HG02870 (cell line): ENCODE data around the gene HSPBP1.

Source experiments
- ATAC-seq: cut with Tn5 transposase; IDR thresholded peaks from one replicate; pipeline ENCODE4 v1.9.1; 2021; ENCODE audit warnings: mild to moderate bottlenecking, moderate library complexity; ENCODE audit not compliant: unreplicated experiment

The HSPBP1 gene

DNA sequence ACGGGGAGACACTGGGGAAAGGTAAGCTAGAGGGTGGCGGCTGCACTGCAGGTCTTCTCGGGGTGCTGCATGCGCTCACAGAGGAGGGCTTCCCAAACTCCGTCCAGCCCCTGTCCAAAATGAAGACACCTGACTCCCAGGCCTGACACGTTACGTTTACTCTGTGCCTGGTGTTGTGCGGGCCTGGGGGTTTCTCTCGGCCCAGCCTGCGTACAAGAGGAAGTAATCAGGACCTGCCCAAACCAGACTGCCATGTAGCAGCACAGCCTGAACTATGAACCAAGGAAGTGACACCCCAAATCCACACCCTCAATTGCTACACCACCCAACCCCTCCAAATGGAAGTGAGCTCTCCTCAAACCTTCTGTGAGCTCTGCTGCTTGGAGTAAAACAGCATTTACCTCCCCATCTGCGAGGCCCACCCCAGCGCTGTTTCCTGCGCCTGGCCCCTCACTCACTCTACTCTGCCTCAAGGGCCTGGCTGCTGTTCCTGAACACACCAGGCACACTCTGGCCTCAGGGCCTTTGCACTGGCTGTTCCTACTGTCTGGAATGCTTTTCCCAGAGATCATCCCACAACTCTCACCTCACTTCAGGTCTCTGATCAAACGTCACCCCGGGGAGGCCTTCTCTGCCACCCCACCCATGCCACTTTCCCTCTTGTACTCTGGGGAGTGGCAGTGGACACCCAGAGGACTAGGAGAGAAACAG lies 3.0 kb downstream of the HSPBP1 start:
- ATAC-seq, result no peak

DNA sequence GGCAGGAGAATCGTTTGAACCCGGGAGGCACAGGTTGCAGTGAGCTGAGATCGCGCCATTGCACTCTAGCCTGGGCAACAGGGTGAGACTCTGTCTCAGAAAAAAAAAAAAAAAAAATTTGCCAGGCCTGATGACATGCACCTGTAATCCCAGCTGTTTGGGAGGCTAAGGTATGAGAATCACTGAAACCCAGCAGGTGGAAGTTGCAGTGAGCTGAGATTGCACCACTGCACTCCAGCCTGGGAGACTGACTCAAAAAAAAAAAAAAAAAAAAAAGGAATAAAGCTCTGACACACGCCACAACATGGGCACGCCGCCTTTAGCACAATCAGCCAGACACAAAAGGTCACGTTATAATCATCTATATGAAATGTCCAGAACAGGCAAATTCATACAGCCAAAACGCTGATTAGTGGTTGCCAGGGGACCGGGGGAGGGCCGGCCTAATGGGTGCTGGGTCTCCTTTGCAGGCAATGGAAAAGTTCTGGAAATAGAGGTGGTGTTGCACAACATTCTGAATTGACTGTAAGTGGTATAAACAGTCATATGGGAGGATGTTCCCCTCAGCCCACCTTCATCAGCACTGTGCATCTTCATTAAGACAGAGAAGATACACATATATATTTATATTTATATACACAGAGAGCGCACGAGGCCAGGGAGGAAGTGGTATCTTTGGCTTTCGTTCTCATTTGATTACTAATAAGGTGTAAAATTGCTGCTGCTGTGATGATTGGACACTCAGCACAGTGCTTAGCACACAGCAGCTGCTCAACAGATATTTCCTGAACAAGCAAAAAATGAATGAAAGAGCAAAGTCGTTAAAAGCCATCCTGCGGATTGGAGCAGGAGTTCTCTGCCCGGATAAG lies 3.8 kb downstream of the HSPBP1 start:
- ATAC-seq, result peak; percentile 53

DNA sequence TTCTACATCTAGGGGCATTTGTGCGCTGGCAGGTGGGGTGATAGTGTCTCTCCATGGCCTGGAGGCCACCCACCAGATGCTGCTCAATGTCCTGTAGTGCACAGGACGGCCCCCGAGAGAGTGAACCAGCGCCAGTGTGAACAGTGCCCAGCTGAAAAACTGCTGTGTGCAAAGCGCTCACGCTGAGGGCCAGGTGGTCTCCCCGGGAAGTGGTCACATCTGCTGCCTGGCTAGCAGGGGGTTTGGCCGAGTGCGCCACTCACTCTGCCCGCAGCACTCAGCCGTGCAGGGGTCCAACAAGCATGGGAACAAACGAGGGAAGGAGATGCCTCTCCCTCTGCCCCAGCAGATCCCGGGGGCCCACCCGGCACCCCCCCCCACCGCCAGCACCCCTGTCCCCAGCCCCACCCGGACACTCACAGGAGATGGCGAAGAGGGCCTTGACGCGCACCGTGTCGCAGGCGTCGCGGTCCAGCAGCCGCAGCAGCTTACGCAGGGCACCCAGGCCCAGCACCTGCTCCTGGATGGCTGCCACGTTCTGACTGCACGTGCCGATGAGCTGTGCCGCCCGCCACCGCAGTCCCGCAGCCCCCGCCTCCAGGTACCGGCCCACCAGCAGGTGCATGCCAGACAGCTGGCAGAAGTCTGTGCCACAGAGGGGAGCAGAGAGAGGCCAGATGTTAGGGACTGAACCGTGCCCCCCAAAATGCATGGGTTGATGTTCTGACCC lies 5.8 kb downstream of the HSPBP1 start:
- ATAC-seq, result no peak

DNA sequence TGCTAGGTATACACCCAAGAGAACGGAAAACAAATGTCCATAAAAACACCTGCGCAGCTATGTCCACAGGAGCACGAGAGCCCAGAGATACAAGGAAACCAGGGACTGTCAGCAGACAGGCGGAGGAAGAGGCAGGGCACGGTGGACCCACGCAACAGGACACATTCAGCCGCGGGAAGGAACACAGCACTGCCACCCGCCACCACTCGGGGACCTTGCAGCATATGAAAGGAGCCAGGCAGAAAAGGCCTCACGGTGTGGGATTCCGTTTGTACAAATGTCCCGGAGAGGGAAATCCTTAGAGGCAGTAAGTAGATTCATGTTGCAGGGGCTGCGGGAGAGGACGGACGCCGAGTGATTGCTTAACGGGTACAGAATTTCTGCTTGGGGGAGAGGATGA lies 7.8 kb downstream of the HSPBP1 start:
- no peak for ATAC-seq

DNA sequence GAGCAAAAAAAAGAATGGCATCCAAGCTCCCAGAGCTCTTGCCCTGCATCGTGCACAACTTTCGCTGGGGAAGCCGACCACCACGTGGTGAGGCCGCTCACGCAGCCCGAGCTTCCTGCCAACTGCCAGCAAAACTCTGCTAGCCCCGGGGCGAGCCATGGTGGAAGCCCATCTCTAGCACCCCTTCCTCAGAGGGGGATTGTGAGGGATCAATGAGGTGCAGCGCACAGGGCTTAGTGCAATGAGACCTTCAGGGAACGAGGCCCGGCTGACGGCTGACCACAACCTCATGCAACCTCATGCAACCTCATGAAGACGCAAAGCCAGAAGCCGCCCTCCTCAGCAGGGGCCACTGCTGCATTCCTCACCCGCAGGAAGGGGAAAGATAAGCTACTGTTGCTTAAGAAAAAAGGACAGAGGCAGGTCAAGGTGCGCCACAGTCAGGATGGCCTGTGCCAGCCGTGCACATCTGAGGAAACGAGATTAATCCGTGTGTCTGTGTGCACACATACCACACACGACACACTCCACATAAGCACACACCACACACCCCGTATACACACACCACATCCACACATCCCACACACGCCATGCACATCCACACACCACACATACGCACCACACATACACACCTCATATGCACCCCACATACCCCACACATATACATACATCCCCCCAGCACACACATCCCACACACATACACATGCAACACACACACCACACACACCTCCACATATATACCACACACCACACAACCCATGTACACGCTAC lies 9.6 kb downstream of the HSPBP1 start:
- ATAC-seq, result no peak

DNA sequence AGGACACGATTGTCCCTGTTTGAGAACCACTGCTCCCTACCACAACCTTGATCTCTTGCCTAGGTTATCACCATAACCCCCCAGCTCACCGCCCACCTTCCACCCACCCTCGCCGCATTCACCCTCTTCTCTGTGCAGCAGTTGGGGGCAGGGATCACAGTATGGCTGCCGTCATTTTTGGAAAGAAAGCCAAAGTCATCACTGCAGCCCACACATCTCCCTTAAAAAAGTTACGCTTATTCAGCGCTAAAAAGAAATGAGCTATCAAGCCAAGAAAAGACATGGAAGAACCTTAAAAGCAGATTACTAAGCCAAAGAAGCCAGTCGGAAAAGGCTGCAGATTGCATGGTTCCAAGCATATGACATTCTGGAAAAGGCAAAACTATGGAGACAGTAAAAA lies 10.6 kb downstream of the HSPBP1 start:
- no peak for ATAC-seq

DNA sequence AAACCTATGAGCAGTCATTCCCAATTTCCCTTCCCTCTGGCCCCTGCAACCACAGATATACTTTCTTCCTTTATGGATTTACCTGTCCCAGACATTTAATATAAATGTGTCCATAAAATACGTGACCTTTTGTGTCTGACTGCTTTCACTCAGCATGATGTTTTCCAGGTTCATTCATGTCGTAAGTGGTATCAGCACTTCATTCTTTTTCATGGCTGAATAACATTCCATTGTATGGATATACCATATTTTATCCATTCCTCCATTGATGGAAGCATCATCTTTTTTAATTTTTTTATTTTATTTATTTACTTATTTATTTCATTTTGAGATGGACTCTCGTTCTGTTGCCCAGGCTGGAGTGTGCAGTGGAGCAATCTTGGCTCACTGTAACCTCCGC lies 13.1 kb downstream of the HSPBP1 start:
- ATAC-seq, result no peak

DNA sequence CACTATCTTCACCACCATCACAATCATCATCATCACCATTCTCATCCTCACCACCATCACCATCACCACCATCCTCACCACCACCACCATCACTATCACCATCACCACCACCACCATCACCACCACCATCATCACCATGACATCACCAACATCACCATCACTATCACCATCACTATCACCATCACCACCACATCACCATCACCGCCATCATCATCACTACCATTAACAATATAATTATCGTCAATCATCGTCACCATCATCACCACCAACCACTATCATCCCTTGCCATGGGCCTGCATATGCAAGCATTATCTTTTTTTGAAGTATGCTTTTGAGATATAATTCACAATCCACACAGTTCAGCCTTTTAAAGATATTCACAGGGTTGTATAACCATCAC lies 13.5 kb downstream of the HSPBP1 start:
- no peak for ATAC-seq

DNA sequence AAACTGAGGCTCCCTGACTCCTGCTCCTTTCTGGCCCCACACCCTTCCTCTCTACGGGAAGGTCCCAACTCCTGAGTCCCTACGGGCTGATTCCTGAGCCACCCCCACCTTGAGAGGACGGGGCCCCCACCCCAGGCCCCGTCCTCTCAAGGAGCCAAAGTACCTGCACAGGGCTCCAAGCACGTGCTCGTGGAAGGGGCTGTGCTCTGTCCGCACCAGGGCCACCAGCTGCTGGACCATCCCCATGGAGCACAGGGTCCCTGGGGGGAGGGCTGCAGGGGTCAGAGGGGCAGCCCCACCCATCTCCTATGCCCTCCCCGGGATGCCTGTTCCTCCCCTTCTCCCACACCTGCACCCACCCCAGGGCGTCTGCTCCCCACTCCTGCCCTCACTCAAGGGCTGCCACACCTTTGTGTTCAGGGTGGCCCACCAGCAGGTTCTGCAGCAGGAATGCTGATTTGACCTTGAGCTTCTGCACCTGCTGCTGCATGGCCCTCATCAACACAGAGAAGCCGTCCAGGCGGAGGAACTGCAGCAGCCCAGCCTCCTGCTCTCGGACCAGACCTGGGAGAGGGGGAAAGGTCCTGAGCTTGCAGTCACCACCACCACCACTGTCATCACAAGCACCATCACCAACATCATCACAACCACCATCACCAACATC lies 14.1 kb downstream of the HSPBP1 start:
- ATAC-seq, result no peak

DNA sequence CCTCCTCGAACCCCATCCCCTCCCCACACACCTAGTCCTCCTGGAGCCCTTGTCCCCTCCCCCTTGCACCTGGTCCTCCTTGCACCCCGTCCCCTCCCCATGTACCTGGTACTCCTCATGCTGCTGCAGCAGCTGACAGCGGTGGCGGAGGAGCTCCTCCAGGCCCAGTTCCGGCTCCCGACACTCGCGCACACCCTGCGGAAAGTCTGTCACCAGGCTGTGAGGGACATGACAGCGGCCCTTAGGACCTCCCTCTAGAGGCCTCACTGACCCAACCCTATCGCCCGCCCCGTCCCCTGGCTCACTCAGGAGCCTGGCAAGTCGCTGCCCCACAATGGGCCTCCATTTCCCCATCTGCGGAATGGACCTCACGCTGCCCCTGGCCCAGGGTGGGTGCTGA lies 14.7 kb downstream of the HSPBP1 start:
- ATAC-seq, result no peak

DNA sequence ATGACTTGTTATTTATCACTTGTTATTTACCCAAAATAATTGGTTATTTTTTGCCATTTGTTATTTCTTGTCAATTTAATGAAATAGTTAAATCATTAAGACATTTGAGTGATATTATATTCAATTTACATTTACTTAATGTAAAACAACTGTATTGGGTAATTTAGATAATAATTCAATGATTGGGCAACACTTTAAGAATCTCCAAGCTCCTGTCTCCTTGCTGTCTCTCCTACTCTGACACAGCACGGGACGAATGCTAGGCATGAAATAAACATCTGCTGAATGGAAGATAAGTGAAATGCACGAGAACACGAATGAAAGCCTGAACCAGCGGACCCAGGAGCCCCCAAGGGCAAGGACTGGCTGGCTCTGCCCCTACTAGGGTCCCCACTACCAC lies 15.4 kb downstream of the HSPBP1 start:
- no peak for ATAC-seq

DNA sequence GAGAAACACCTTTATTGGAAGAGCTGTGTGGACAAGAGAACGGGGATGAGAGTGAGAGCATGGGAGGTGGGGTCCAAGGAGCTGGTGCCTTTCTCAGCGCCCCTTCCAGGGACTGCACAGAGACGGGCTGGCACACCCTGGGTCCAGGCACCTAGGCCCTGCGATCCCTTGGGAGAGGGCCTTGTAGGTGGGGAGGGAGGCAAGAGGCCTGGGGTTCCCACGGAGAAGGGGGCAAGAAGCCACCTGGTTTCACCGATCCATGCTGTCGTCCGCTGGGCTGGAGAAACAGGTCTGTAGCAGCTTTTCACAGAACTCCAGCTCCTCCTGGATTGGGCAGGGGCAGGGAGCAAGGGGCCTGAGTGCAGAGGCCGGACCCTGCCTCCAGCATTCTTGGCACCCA lies 17.6 kb downstream of the HSPBP1 start:
- no peak for ATAC-seq

DNA sequence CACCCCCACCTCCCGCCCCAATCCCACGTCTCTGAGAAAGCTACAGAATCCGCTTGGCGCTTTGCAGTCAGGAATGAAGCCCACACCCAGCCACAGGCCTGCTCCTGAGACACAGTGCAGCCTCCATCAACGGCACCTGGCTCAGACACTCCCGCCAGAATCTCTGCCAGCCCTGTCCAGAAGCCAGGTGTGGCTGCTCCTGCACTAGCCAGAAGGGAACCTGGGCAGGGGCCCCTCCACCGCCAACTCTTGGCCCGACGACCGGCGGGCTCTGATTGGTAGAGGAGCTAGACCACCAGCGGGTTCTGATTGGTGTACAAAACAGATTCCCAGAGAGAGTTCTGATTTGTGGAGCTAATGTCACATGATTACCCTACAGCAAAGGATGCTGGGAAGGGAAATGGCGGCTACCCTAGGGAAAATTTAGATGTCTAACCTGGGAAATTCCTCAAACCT lies 18.2 kb downstream of the HSPBP1 start:
- no peak for ATAC-seq

DNA sequence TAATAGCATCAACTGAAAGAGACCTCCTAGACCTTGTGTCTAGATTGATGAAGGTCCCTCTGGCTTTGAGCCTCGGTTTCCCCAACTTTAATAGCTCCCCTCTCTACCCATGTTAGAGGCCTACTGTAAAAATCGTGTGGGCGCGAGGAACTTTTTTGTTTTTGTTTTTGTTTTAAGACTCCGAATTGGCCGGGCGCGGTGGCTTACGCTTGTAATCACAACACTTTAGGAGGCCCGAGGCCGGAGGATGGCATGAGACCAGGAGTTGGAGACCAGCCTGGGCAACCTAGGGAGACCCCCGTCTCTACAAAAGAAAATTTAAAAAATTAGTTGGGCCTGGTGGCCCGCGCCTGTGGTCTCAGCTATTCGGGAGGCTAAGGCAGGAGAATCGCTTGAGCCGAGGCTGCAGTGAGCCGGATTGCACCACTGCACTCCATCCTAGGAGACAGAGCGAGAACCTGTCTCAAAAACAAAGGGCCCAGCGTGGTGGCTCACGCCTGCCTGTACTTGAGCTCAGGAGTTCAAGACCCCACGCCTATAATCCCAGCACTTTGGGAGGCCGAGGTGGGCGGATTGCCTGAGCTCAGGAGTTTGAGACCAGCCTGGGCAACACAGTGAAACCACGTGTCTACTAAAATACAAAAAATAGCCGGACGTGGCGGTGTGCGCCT lies 20.2 kb downstream of the HSPBP1 start:
- no peak for ATAC-seq

DNA sequence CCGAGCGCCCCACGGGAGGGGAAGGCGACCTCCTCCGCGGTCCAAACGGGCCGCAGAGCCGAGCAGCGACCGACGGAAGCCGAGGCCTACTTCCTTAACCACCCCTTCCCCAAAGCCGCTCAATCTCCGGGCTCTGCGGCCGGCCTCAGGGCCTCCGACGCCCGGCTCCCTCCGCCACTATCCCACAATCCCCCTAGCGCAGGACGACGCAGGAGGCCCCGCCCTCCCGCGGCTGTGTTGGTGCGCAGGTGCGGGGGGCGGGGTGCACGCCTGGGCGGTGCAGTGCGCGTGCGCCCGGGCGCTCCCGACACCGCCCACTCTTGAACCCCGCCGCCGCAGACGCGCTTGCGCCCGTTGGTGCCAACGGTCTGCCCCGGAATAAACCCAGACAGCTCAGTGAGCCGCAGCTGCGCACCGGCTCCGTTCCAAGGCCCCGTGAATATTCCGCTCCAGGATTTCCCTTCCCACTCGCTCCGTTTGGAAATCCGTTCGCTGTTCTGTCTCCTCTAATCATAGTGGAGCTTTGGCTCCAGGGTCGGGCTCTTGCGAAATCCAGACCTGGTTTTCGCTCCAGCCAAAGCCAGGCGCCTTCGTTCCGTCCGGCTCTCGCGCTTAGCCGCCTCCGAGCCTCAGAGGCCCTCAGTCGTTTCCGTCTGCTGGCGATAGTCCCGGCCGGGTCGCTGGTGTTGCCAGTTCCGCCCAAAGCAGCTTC lies 20.9 kb downstream of the HSPBP1 start, which contains the start of gene PPP6R1:
PPP6R1 (minus strand) TSS at position 190 of the 712 bp plus-strand sequence. CDS start 11,914 bp downstream, outside the sequence.
- peak; percentile 62 for ATAC-seq

DNA sequence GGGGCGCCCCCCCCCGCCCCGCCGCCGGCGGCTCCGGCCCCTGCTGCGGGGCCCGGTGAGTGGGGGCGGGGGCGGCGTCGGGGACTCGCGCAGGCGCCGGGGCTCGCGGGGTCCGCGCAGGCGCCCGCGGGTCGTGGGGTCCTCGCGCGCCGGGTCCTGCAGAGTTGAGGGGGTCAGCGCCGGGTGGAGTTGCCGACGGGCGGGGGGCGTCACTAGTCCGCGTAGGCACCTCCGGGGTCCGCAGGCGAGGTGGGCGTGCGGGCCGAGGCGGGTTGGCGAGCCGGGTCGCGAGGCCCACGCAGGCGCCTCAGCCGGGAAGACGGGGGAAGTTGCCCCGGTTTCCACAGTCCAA lies 21.5 kb downstream of the HSPBP1 start:
- ATAC-seq, result peak; percentile 2

DNA sequence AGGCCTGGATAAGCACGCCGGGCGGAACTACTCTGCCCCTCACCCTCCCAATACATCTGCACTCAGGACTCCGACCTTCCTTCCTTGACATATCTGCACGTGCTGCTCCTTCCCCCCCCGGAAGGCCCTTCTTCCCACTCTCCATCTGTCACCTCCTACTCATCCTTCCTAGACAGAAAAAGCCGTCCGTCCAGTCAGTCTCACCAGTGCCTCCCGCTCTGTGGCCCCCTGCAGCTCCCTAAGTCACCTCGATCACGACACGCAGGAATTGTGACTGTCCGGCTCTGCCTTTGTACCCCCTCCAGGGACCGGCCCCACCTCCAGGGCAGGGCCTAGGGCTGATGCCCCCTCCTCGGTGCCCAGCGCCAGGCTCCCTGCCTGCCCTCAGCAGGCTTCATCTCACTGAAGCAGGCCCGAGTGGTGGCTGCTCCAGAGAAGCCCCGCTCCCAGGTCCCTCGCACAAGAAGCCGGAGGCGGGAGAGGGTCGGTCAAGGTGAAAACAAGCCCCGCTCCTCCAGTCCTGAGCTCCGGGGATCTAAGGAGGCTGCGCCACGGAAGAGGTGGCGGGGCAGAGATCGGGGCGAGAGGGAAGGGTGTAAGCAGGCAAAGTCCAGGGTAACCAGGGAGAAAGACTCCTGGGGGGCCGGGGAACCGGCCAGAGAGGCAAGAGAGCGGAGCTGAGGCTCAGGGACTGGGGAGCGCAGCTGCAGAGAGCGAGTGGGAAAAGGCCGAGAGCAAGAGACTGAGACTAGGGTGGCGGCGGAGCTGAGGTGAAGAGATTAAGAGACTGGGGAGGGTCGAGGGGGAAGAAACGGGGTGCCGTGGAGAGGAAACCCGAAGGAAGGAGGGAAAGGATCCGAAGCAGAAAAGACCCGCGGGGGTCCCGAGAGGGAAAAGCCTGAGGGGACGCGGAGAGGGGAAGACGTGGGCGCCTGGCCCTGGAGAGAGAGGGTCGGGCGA lies 22.2 kb downstream of the HSPBP1 start:
- ATAC-seq, result no peak
